NB4 (cell line): ENCODE results near the gene USP20.

Experiments used
- MYC ChIP-seq: IDR thresholded peaks from 2 replicates; pipeline ENCODE4 v1.6.1; 2011; ENCODE audit warnings: low read depth, low read length
- POLR2A ChIP-seq: IDR thresholded peaks from 2 replicates; pipeline ENCODE4 v1.6.1; 2011; ENCODE audit warnings: mild to moderate bottlenecking; ENCODE audit not compliant: insufficient read length; ENCODE audit errors: extremely low read depth
- TF ChIP-seq, protein P1 (sequence below): IDR thresholded peaks from one replicate; pipeline ENCODE4 v1.5.1; 2012; ENCODE audit warnings: low read depth, low read length
- TF ChIP-seq, protein P2 (sequence below): IDR thresholded peaks from 2 replicates; pipeline ENCODE4 v1.6.1; 2011; ENCODE audit warnings: low read depth, low read length

DNA sequence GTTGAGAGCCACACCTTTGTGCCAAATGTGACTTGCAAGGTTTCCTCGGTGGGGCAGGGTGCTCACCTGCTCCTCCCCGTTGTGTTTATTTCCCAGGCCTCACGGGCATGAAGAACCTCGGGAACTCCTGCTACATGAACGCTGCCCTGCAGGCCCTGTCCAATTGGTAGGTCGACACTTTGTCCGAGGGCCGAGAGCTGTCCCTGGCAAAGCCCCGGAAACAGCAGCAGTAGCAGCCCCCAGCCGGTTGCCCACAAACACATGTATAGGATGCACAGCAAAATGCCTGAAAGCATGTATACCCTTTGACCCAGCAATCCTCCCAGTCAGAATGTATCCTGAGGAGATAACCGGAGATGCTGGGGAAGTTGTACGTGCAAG, 26.2 kb downstream of the USP20 start:
- TF ChIP-seq, protein P1, sequence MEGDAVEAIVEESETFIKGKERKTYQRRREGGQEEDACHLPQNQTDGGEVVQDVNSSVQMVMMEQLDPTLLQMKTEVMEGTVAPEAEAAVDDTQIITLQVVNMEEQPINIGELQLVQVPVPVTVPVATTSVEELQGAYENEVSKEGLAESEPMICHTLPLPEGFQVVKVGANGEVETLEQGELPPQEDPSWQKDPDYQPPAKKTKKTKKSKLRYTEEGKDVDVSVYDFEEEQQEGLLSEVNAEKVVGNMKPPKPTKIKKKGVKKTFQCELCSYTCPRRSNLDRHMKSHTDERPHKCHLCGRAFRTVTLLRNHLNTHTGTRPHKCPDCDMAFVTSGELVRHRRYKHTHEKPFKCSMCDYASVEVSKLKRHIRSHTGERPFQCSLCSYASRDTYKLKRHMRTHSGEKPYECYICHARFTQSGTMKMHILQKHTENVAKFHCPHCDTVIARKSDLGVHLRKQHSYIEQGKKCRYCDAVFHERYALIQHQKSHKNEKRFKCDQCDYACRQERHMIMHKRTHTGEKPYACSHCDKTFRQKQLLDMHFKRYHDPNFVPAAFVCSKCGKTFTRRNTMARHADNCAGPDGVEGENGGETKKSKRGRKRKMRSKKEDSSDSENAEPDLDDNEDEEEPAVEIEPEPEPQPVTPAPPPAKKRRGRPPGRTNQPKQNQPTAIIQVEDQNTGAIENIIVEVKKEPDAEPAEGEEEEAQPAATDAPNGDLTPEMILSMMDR: no peak
- TF ChIP-seq, protein P2, sequence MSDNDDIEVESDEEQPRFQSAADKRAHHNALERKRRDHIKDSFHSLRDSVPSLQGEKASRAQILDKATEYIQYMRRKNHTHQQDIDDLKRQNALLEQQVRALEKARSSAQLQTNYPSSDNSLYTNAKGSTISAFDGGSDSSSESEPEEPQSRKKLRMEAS: no peak
- TF ChIP-seq POLR2A (no peak), MYC (no peak)
